Smooth muscle cell of the brain vasculature (primary cell): Measurements from ENCODE around the gene INPP5A.
"Not testable (repeated sequence)": the region's sequence is repeated elsewhere in the genome, so short reads cannot be mapped to it uniquely, and the experiment has no call there.

Experiments used
- DNase-seq: peaks from one replicate; pipeline ENCODE4 v3.0.0-alpha.2; 2012; ENCODE audit warnings: low read depth, low spot score

The INPP5A gene

GRCh38 chr10:132547421-132547861 lies 9.9 kb downstream of the INPP5A start:
- DNase-seq = no peak

DNA sequence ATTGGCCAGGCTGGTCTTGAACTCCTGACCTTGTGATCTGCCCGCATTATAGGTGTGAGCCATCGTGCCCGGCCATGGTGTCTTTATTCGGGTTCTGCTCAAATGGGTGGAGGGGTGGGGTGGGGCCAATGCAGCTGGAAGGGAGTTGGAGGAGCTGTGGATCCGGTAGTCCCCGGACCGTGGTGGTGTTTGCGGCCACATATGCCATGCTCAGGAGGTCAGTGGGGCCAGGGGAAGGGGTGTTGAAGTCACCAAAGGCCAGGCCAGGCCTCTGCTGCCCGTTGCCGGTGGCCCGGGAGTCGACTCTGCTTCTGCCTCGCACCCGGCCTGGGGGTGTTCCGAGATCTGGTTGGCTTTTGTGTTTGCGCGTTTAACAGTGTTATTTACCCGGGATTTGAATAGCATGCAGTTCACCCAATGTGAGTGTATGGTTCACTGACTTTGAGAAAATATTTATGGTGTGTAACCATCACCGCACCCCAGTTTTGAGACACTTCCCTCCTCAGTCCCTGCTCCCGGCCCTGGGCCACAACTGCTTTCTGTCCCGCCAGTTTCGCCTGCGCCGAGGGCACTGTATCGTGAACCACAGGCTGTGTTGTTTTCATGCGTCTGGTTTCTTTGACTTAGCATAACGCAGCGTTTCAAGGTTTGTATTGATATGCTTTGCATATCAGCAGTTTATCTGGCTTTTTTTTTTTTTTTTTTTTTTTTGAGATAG lies 10.7 kb downstream of the INPP5A start:
- DNase-seq = no peak

GRCh38 chr10:132548869-132549268 lies 11.3 kb downstream of the INPP5A start:
- DNase-seq = no peak

DNA sequence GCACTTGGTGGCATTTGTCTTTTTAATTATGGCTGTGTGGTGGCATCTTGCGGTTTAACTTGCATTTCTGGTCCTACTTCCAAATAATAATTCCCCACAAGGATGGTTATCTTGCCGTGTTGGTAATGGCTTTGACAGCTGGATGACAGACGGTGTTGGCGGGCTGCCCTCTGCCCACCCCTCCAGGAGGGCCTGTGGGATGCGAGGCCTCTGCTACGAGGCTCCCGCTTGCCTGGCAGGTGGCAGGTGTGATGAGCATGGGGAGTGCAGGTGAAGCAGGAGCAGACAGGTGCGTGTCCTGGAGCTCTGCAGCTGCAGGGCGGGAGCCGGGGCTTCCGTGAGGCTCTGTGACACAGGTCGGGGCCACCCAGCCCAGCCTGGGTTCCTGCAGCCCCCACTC lies 11.8 kb downstream of the INPP5A start:
- DNase-seq = no peak

DNA sequence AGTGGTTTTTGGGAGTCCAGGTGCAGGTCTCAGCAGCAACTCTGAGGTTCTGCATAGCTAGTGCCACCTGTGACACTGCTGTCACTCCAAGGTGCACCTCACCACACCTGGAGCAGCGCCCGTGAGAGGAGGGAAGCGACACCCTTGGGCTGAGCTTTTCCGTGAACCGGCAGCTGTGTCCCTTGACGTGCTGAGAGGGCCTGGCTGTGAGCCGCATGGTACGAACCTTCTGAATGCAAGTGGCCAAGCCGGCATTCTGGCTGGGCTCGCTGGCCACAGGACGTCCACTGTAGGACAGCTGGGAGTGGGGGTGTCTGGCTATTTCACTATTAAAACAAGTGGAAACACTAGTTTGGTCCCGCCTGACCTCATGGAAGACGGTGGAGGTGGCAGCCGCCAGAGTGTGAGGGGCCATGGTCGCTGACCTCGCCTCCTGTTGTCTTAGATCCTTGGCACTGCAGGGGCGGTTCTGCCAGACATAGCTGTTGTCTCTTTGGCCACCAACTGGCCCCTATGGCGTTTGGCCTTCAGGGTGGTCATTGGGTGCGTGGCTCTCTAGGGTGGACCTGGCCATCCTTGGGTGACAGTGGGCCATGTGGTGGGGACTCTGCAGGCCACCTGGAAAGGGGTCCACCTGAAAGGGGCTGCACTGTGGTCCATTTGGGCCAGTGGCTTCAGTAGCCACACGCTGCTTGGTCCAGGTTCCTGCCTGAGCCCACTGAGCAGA lies 12.9 kb downstream of the INPP5A start:
- no peak for DNase-seq

DNA sequence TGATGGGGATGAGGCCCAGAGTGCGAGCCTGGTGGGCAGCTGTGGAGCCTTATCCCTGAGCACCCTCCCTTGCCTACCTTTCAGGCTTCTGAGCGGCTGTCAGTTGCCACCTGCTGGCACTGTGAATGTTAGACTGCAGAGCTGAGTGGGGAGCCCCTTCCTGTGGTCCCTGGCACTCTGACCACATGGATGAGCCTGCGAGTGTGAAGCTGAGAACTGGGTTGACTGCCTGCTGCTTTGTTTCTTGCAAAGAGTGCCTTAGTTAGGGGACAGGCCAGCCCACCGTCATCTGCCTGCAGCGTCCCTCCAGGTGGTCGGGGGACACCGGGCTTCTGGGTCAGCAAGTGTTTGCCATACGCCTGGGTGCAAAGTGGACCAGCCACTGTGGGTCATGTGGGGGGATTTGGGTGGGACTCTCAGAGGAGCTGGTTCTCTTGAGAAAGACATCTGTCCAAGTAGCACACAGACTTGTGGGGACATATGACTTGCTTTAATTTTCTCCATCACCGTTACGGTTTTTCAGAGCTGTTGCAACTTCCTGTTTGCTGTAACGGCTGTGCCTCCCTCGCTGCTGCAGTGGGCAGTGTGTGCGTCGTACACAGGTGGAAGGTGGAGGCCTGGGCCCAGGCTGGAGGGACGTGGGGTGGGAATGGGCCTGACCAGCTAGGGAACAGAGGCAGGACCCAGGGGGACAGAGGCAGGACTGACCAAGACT lies 13.7 kb downstream of the INPP5A start:
- DNase-seq = no peak

DNA sequence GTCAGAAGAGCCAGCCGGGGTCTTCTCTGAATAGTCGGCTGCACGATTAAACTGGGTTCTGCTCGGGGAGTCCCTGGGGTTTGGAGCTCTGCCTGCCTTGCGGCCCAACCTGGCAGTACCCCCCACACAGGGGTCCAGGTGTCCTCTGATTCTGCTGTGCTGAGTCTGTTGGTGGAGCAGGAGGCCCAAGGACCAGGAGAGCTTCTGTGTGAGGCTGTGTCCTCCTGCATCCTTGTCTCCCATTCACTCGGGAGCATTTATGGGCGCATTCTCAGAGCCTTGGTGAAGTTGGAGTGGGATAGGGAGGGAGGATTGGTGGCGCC lies 14.2 kb downstream of the INPP5A start:
- no peak for DNase-seq

DNA sequence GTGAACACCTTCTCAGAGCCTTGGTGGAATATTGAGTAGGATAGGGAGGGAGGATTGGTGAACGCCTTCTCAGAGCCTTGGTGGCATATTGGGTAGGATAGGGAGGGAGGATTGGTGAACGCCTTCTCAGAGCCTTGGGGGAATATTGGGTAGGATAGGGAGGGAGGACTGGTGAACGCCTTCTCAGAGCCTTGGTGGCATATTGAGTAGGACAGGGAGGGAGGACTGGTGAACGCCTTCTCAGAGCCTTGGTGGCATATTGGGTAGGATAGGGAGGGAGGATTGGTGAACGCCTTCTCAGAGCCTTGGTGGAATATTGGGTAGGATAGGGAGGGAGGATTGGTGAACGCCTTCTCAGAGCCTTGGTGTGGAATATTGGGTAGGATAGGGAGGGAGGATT lies 15.0 kb downstream of the INPP5A start:
- not testable (repeated sequence) for DNase-seq

DNA sequence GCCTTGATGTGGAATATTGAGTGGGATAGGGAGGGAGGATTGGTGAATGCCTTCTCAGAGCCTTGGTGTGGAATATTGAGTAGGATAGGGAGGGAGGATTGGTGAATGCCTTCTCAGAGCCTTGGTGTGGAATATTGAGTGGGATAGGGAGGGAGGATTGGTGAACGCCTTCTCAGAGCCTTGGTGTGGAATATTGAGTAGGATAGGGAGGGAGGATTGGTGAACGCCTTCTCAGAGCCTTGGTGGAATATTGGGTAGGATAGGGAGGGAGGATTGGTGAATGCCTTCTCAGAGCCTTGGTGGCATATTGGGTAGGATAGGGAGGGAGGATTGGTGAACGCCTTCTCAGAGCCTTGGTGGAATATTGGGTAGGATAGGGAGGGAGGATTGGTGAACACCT lies 16.0 kb downstream of the INPP5A start:
- not testable (repeated sequence) for DNase-seq

- no peak for DNase-seq
Observed at GRCh38 chr10:132554053-132554990, 16.7 kb downstream of the INPP5A start.

GRCh38 chr10:132554991-132555647 lies 17.5 kb downstream of the INPP5A start:
- DNase-seq = no peak

GRCh38 chr10:132555648-132556575 lies 18.3 kb downstream of the INPP5A start:
- DNase-seq = no peak

- no peak for DNase-seq
Observed at GRCh38 chr10:132556994-132557441, 19.4 kb downstream of the INPP5A start.

DNA sequence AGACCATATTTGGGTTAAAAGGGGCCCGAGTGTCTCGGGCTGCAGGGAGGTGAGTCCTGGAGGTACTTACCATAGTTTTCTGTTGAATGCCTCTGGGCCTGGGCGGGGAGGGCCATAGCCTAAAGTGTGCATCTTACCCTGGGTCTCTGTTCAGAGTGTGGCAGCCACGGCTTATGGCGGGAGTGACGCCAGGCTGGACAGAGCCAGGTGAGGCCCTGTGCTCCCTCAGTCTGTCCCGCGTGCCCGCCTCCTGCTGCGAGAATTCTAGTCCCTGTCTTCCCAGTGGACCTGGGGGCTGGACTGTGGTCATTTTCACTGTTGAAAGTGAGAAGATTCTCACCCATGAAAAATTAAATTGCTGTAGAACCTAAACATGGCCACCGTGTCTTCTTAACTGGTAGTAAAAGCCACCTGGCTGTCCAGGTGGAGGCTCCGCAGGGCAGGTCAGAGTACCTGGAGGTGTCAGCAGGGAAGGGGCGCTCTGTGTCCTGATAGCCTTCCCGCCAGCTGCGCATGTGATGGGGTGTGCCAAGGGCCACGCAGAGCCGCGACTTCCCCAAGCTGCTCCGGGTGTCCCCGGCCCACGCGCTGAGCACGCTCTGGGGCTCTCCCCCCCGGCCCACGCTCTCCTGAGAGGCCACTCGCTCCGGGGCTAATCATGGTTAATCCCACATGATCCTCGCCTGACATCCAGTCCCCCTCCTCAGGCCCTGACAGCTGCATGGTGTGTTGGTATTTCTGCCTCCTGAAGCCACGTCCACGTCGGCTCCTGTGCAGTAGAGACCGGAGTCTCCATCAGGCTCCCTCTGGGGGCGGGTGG lies 20.3 kb downstream of the INPP5A start:
- DNase-seq = no peak

GRCh38 chr10:132558516-132559413 lies 21.2 kb downstream of the INPP5A start:
- no peak for DNase-seq

GRCh38 chr10:132559538-132559937 lies 22.0 kb downstream of the INPP5A start:
- no peak for DNase-seq

DNA sequence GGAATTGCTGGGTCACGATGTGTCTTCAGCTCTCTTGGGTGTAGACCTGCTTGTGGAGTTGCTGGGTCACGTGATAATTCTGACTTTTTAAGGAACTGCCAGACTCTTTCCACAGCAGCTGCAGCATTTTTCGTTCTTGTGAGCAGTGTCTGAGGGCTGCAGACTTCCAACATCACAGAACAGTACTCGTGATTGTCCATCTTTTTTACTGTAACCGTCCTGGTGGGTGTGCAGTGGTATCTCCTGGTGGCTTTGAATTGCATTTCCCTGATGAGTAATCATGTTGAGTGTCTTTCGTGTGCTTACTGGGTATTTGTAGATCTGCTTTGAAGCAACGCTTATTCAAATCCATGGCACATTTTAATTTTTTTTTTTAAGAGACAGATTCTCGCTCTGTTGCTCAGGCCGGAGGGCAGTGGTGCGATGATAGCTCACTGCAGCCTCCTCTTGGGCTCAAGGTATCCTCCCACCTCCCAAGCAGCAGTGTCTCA lies 22.7 kb downstream of the INPP5A start:
- no peak for DNase-seq
